IMR-90 (cell line): ENCODE measurements around the gene ZBTB32. TPM values are rescaled to one million over a fixed set of nuclear protein-coding genes. Genes with fewer than 3 reads are reported as not detected.
A peak's percentile ranks its signal among the peaks of the same experiment; 100 is the strongest.

Experiments
- ATAC-seq: fragments of 200-7000 bp; cut with Tn5 transposase; 2 replicates; pipeline ENCODE4 v1.9.1; 2020; ENCODE audit warnings: low read depth, mild to moderate bottlenecking, moderate library complexity
- BruUV-seq: library from RNA; stranded (reverse); fragments of 400-500 nt; replicated peaks from 2 replicates; lab custom pipeline; 2021; lab: Mats Ljungman, UMichigan
- CTCF ChIA-PET: fragments of 300-600 bp; formaldehyde crosslinking; extraction: SDS; loops from one replicate; lab custom pipeline; 2021; ENCODE audit warnings: antibody characterized with exemption; lab: Yijun Ruan, JAX
- POLR2A ChIA-PET: fragments of 300-600 bp; sonication (Branson Sonifier 250); formaldehyde crosslinking; loops from one replicate; lab custom pipeline; 2022; ENCODE audit warnings: antibody characterized with exemption; ENCODE audit not compliant: unreplicated experiment; lab: Charles Lee
- DNase-seq: peaks from one replicate; pipeline ENCODE4 v3.0.0; 2013
- H2AFZ ChIP-seq: replicated peaks from 2 replicates; pipeline ENCODE3; 2013; ENCODE audit warnings: low read length, mild to moderate bottlenecking; ENCODE audit not compliant: poor library complexity
- H2AK5ac ChIP-seq: 2 replicates; pipeline ENCODE4 v1.6.1; 2013; ENCODE audit warnings: low read depth, low read length, inconsistent platforms
- H2AK9ac ChIP-seq: replicated peaks from 2 replicates; pipeline ENCODE3; 2013; ENCODE audit warnings: mild to moderate bottlenecking, low read depth, low read length, moderate library complexity; ENCODE audit not compliant: poor library complexity
- H2BK120ac ChIP-seq: 2 replicates; pipeline ENCODE4 v1.6.1; 2013; ENCODE audit warnings: low read depth, low read length, inconsistent platforms
- H2BK15ac ChIP-seq: 3 replicates; pipeline ENCODE4 v1.6.1; 2013; ENCODE audit warnings: low read depth, low read length, inconsistent platforms
- H2BK20ac ChIP-seq: 2 replicates; pipeline ENCODE4 v1.6.1; 2013; ENCODE audit warnings: low read depth, mild to moderate bottlenecking, inconsistent platforms, low read length, moderate library complexity
- H2BK5ac ChIP-seq: 2 replicates; pipeline ENCODE4 v1.6.1; 2013; ENCODE audit warnings: mild to moderate bottlenecking, low read depth, low read length, inconsistent platforms; ENCODE audit not compliant: poor library complexity, severe bottlenecking
- H3K14ac ChIP-seq: replicated peaks from 2 replicates; pipeline ENCODE4 v1.6.1; 2013; ENCODE audit warnings: low read depth, low read length, inconsistent platforms
- H3K18ac ChIP-seq: 2 replicates; pipeline ENCODE4 v1.6.1; 2013; ENCODE audit warnings: low read depth, low read length, control low read depth
- H3K23ac ChIP-seq: 2 replicates; pipeline ENCODE4 v1.6.1; 2013; ENCODE audit warnings: low read depth, low read length, inconsistent platforms
- H3K27ac ChIP-seq: 2 replicates; pipeline ENCODE4 v1.5.1; 2013; ENCODE audit warnings: mild to moderate bottlenecking, control low read depth, low read length; ENCODE audit not compliant: insufficient read depth
- H3K27me3 ChIP-seq: 2 replicates; pipeline ENCODE4 v1.6.1; 2013; ENCODE audit warnings: low read length; ENCODE audit not compliant: control insufficient read depth, insufficient read depth
- H3K36me3 ChIP-seq: 2 replicates; pipeline ENCODE4 v1.6.1; 2013; ENCODE audit warnings: low read length, mixed read lengths; ENCODE audit not compliant: control insufficient read depth, insufficient read depth
- H3K4ac ChIP-seq: 2 replicates; pipeline ENCODE4 v1.6.1; 2013; ENCODE audit warnings: low read depth, low read length, inconsistent platforms
- H3K4me1 ChIP-seq: 2 replicates; pipeline ENCODE4 v1.6.1; 2013; ENCODE audit warnings: low read length, mixed read lengths; ENCODE audit not compliant: control insufficient read depth, insufficient read depth
- H3K4me2 ChIP-seq: 2 replicates; pipeline ENCODE4 v1.6.1; 2013; ENCODE audit warnings: low read depth, mild to moderate bottlenecking, control low read depth, low read length, moderate library complexity
- H3K4me3 ChIP-seq: 2 replicates; pipeline ENCODE4 v1.5.1; 2013; ENCODE audit warnings: low read depth, mild to moderate bottlenecking, control low read depth, low read length, moderate library complexity; ENCODE audit not compliant: insufficient read depth
- H3K56ac ChIP-seq: 2 replicates; pipeline ENCODE4 v1.6.1; 2013; ENCODE audit warnings: low read length, inconsistent platforms; ENCODE audit not compliant: insufficient read depth; ENCODE audit errors: extremely low read depth
- H3K79me1 ChIP-seq, 2 experiments: 2 replicates each; pipeline ENCODE4 v1.6.1; 2013; ENCODE audit warnings: low read length in 2 of 2, inconsistent platforms in 1 of 2, low read depth in 1 of 2
- H3K9ac ChIP-seq: 2 replicates; pipeline ENCODE4 v1.6.1; 2013; ENCODE audit warnings: low read depth, low read length, control low read depth
- H3K9me1 ChIP-seq: 2 replicates; pipeline ENCODE4 v1.6.1; 2013; ENCODE audit warnings: low read length, inconsistent platforms; ENCODE audit not compliant: insufficient read depth
- H3K9me3 ChIP-seq: 2 replicates; pipeline ENCODE4 v1.6.1; 2013; ENCODE audit warnings: low read length; ENCODE audit not compliant: control insufficient read depth, insufficient read depth
- H4K20me1 ChIP-seq: 2 replicates; pipeline ENCODE4 v1.6.1; 2013; ENCODE audit warnings: low read length, inconsistent platforms; ENCODE audit not compliant: insufficient read depth
- H4K5ac ChIP-seq: 2 replicates; pipeline ENCODE4 v1.6.1; 2013; ENCODE audit warnings: mild to moderate bottlenecking, low read depth, low read length, control low read depth
- H4K8ac ChIP-seq, 2 experiments: 2 replicates each; pipeline ENCODE4 v1.6.1; 2013; ENCODE audit warnings: low read depth in 2 of 2, low read length in 2 of 2, control low read depth in 1 of 2, inconsistent platforms in 1 of 2
- H4K91ac ChIP-seq: 2 replicates; pipeline ENCODE4 v1.6.1; 2013; ENCODE audit warnings: low read depth, low read length, inconsistent platforms; ENCODE audit not compliant: insufficient read depth
- CTCF ChIP-seq: conservative IDR thresholded peaks from 2 replicates; pipeline ENCODE4 v1.5.1; 2012; ENCODE audit warnings: mild to moderate bottlenecking, low read depth, low read length, improper control_type of control experiment
- NFE2L2 ChIP-seq: fragments of 150-350 bp; IDR thresholded peaks from 2 replicates; pipeline ENCODE4 v1.6.1; 2016; ENCODE audit warnings: low read depth, mild to moderate bottlenecking, low read length
- POLR2A ChIP-seq: IDR thresholded peaks from 2 replicates; pipeline ENCODE4 v1.6.1; 2012; ENCODE audit warnings: mild to moderate bottlenecking, low read depth, low read length
- WGBS, 2 experiments: methylation state at CpG; one replicate each; pipeline versions ENCODE4 v1.1.5 to v1.1.7; 2013; ENCODE audit warnings: missing lambda C conversion rate in 2 of 2; ENCODE audit not compliant: insufficient read length in 1 of 2; ENCODE audit errors: extremely low coverage in 2 of 2; 5-methylcytosine and 5-hydroxymethylcytosine counted together
- dilution Hi-C: fragments of 300-500 bp; cut with HindIII; formaldehyde crosslinking; loops from one replicate; pipeline ENCODE4 v1.14.3; 2018; ENCODE audit warnings: low sequenced_read_pairs; ENCODE audit not compliant: unreplicated experiment
- in situ Hi-C: fragments of 300-500 bp; cut with MboI; formaldehyde crosslinking; loops from 3 replicates; pipeline ENCODE4 v1.14.3; 2019; ENCODE audit warnings: low sequenced_read_pairs, inconsistent platforms, mixed read lengths
- intact Hi-C: fragments of 100-400 bp; cut with micrococcal nuclease; formaldehyde crosslinking; loops from 2 replicates; pipeline ENCODE4 v1.10.0; 2022
- polyA plus RNA-seq, 3 experiments: library from polyadenylated mRNA; depleted of rRNA; stranded (reverse); fragments of >200 nt; gene quantifications; 2 replicates each; pipeline ENCODE4 v1.2.3, GENCODE V29; 2012; ENCODE audit warnings: low replicate concordance in 1 of 3
- total RNA-seq: library from RNA; depleted of rRNA; stranded (reverse); fragments of >200 nt; gene quantifications from 2 replicates; pipeline ENCODE4 v1.2.3, GENCODE V29; 2012

ZBTB32 gene
- total and polyA plus RNA-seq, 2 of the 4 experiments (the other 2 are of a cell fraction), result not detected

GRCh38 chr19:35756377-35757230 lies 52.2 kb downstream of the ZBTB32 start, which contains the start of gene HSPB6:
HSPB6 (minus strand) TSS chr19:35757029; CDS start chr19:35757008, 21 bp downstream.
- in situ Hi-C loops, result no loop called here
- Histone ChIP-seq H2BK20ac (peak within 1 kb of the TSS; percentile 43; the same call in 1 of the 2 replicates), H3K9me3 (no peaks in the 10 kb centered on the region), H4K91ac (peak within 1 kb of the TSS; percentile 92), H3K9me1 (peaks cover 20% of the 10 kb centered on the region; the same call in 1 of the 2 replicates), H2BK15ac (peak within 1 kb of the TSS; percentile 59; the same call in 1 of the 3 replicates), H3K4me2 (peak within 1 kb of the TSS; percentile 93), H3K23ac (peak within 1 kb of the TSS; percentile 94), H4K8ac (peak within 1 kb of the TSS; percentile 78 to 94), H2BK120ac (peak within 1 kb of the TSS; percentile 92), H3K14ac (peak within 1 kb of the TSS; percentile 88), H3K9ac (peak within 1 kb of the TSS; percentile 90), H2BK5ac (peak within 1 kb of the TSS; percentile 96), H2AFZ (peak within 1 kb of the TSS; percentile 96), H3K27ac (peak within 1 kb of the TSS; percentile 97), H3K27me3 (no peaks in the 10 kb centered on the region), H3K36me3 (peaks cover 33% of the 10 kb centered on the region), H3K79me1 (peaks cover 35 to 68% of the 10 kb centered on the region in 2 experiments), H2AK9ac (peak within 1 kb of the TSS; percentile 95), H3K4me3 (peak within 1 kb of the TSS; percentile 50), H3K18ac (peak within 1 kb of the TSS; percentile 74), H4K5ac (peak within 1 kb of the TSS; percentile 89), H3K4ac (peak within 1 kb of the TSS; percentile 91), H2AK5ac (peak within 1 kb of the TSS; percentile 91), H3K4me1 (peaks cover 13% of the 10 kb centered on the region), H4K20me1 (peaks cover 6% of the 10 kb centered on the region; the same call in 1 of the 2 replicates), H3K56ac (peak within 1 kb of the TSS; percentile 84)
- ChIA-PET CTCF (interaction anchor here (0.6 kb wide), 1 partner anchor 175 kb away, joined by 3 read pairs; no protein-coding TSS in a partner anchor), POLR2A (interaction anchor here (0.6 to 1.0 kb wide), 2 partner anchors 9 to 488 kb away, joined by 4 to 5 read pairs; partner anchors contain the start of gene LIN37)
- no TSS peak for BruUV-seq
- ATAC-seq (peak; percentile 26), DNase-seq (peak; percentile 72)
- dilution Hi-C loops, result no loop called here
- TF ChIP-seq CTCF (no peak), NFE2L2 (peak; percentile 39), POLR2A (peak; percentile 87)
- intact Hi-C loops, result loop anchor here (5.0 kb wide), 1 partner anchor 176 kb away; no protein-coding TSS in a partner anchor
- 5% methylated on average over 24 of the region's 52 CpGs; no CpG with 5 or more reads in 1 of the 2 experiments for WGBS, 2 experiments
